DMS79 (cell line): Measurements from ENCODE around the gene SLC1A6.
"Not testable (repeated sequence)": the region's sequence is repeated elsewhere in the genome, so short reads cannot be mapped to it uniquely, and the experiment has no call there.

Experiments
- DNase-seq: peaks from one replicate; lab custom pipeline; 2025; lab: John Stamatoyannopoulos, UW

The SLC1A6 gene

GRCh38 chr19:14957464-14957863 lies 22.2 kb downstream of the SLC1A6 start:
- no peak for DNase-seq

- DNase-seq: no peak
Measured at GRCh38 chr19:14954071-14954655, 25.5 kb downstream of the SLC1A6 start.

GRCh38 chr19:14952767-14953166 lies 26.9 kb downstream of the SLC1A6 start:
- no peak for DNase-seq

- DNase-seq: no peak
Measured at GRCh38 chr19:14950421-14950820, 29.2 kb downstream of the SLC1A6 start.

- no peak for DNase-seq
Measured at GRCh38 chr19:14949876-14950275, 29.8 kb downstream of the SLC1A6 start.

- not testable (repeated sequence) for DNase-seq
Measured at GRCh38 chr19:14949413-14949812, 30.3 kb downstream of the SLC1A6 start.

- no peak for DNase-seq
Measured at GRCh38 chr19:14944456-14944855, 35.2 kb downstream of the SLC1A6 start.

- no peak for DNase-seq
Measured at GRCh38 chr19:14943601-14944000, 36.1 kb downstream of the SLC1A6 start.

GRCh38 chr19:14941189-14941588 lies 38.5 kb downstream of the SLC1A6 start, which contains the start of gene OR7C2:
OR7C2 (plus strand) TSS chr19:14941489; CDS start chr19:14941489, 0 bp downstream.
- no peak for DNase-seq

- DNase-seq: no peak
Measured at GRCh38 chr19:14940266-14940665, 39.4 kb downstream of the SLC1A6 start.

- no peak for DNase-seq
Measured at GRCh38 chr19:14933506-14933905, 46.2 kb downstream of the SLC1A6 start.

- DNase-seq: no peak
Measured at GRCh38 chr19:14916848-14917247, 62.8 kb downstream of the SLC1A6 start.

GRCh38 chr19:14915116-14915515 lies 64.5 kb downstream of the SLC1A6 start:
- DNase-seq: no peak

- no peak for DNase-seq
Measured at GRCh38 chr19:14906711-14907110, 73.0 kb downstream of the SLC1A6 start.

GRCh38 chr19:14901675-14902260 lies 77.9 kb downstream of the SLC1A6 start:
- no peak for DNase-seq
